CD14-positive monocyte (primary cell): ENCODE measurements around the gene ARNT2. TPM values are rescaled to one million over a fixed set of nuclear protein-coding genes. Genes with fewer than 3 reads are reported as not detected.

Source experiments
- DNase-seq, 3 donors: peaks; one replicate each; pipeline ENCODE4 v3.0.0-alpha.2; 2011 to 2022
- H2AFZ ChIP-seq: 2 replicates; pipeline ENCODE4 v1.6.0; 2012; ENCODE audit warnings: mild to moderate bottlenecking, low read depth, low read length, inconsistent platforms; ENCODE audit not compliant: insufficient read depth, poor library complexity, severe bottlenecking
- H3K27ac ChIP-seq, 2 donors: 1 replicate in 1 of 2; 2 replicates in 1 of 2; pipeline ENCODE4 v1.5.1; 2012 to 2013; ENCODE audit warnings: low read length in 2 of 2, control low read depth in 1 of 2, inconsistent platforms in 1 of 2, low read depth in 1 of 2, mild to moderate bottlenecking in 1 of 2
- H3K27me3 ChIP-seq, 2 donors: one replicate each; pipeline versions ENCODE4 v1.6.0 to v1.6.1; 2011 to 2013; ENCODE audit warnings: low read length in 2 of 2; ENCODE audit not compliant: control insufficient read depth in 2 of 2, insufficient read depth in 2 of 2
- H3K36me3 ChIP-seq, 2 donors: replicated peaks in 1 of 2; 1 replicate in 1 of 2; 2 replicates in 1 of 2; pipeline versions ENCODE4 v1.5.1 to v1.6.1; 2012 to 2013; ENCODE audit warnings: low read length in 2 of 2, control low read depth in 1 of 2, inconsistent platforms in 1 of 2, mild to moderate bottlenecking in 1 of 2; ENCODE audit not compliant: insufficient read depth in 2 of 2, control insufficient read depth in 1 of 2
- H3K4me1 ChIP-seq, 2 donors: 1 replicate in 1 of 2; 2 replicates in 1 of 2; pipeline versions ENCODE4 v1.5.1 to v1.6.1; 2012 to 2013; ENCODE audit warnings: low read length in 2 of 2, control low read depth in 1 of 2, inconsistent platforms in 1 of 2, mild to moderate bottlenecking in 1 of 2, moderate library complexity in 1 of 2; ENCODE audit not compliant: insufficient read depth in 2 of 2, control insufficient read depth in 1 of 2
- H3K4me2 ChIP-seq: replicated peaks from 2 replicates; pipeline ENCODE3; 2012; ENCODE audit warnings: low read length, moderate library complexity, mild to moderate bottlenecking; ENCODE audit not compliant: poor library complexity, severe bottlenecking; ENCODE audit errors: extremely low read depth
- H3K4me3 ChIP-seq, 3 experiments: fragments of 200-600 bp in 1 of 3; sonication (generic) in 1 of 3; replicated peaks in 1 of 3; 1 replicate in 2 of 3; 2 replicates in 1 of 3; pipeline ENCODE4 v1.5.1; 2011 to 2013; ENCODE audit warnings: low read length in 3 of 3, mild to moderate bottlenecking in 3 of 3, control low read depth in 2 of 3, low read depth in 2 of 3, inconsistent platforms in 1 of 3, moderate library complexity in 1 of 3
- H3K79me2 ChIP-seq: 2 replicates; pipeline ENCODE4 v1.6.0; 2012; ENCODE audit warnings: mild to moderate bottlenecking, control low read depth, inconsistent platforms, low read length, moderate library complexity; ENCODE audit not compliant: insufficient read depth
- H3K9ac ChIP-seq: 2 replicates; pipeline ENCODE4 v1.6.0; 2017; ENCODE audit warnings: low read length, mild to moderate bottlenecking; ENCODE audit not compliant: insufficient read depth, poor library complexity, severe bottlenecking
- H3K9me3 ChIP-seq, 2 donors: replicated peaks in 1 of 2; 1 replicate in 1 of 2; 2 replicates in 1 of 2; pipeline versions ENCODE4 v1.5.1 to v1.6.1; 2012 to 2013; ENCODE audit warnings: low read length in 2 of 2, control low read depth in 1 of 2; ENCODE audit not compliant: control insufficient read depth in 1 of 2, insufficient read depth in 1 of 2
- H4K20me1 ChIP-seq: 2 replicates; pipeline ENCODE4 v1.6.0; 2012; ENCODE audit warnings: mild to moderate bottlenecking, low read length, control low read depth, moderate library complexity; ENCODE audit not compliant: insufficient read depth
- H3K27ac Mint-ChIP-seq, 7 donors: one replicate each; pipeline ENCODE4 v1.8.0; 2020; ENCODE audit warnings: mild to moderate bottlenecking in 7 of 7, mixed read lengths in 7 of 7, moderate library complexity in 6 of 7, inconsistent platforms in 2 of 7
- H3K27me3 Mint-ChIP-seq, 3 donors: one replicate each; pipeline ENCODE4 v1.8.0; 2021 to 2022; ENCODE audit warnings: low read depth in 3 of 3, mild to moderate bottlenecking in 3 of 3, mixed read lengths in 3 of 3, moderate library complexity in 3 of 3, inconsistent platforms in 1 of 3
- H3K36me3 Mint-ChIP-seq, 2 donors: one replicate each; pipeline ENCODE4 v1.8.0; 2020; ENCODE audit warnings: mixed read lengths in 2 of 2, inconsistent platforms in 1 of 2, mild to moderate bottlenecking in 1 of 2
- H3K4me1 Mint-ChIP-seq: one replicate; pipeline ENCODE4 v1.8.0; 2020; ENCODE audit warnings: mild to moderate bottlenecking, mixed read lengths
- H3K4me3 Mint-ChIP-seq, 2 donors: one replicate each; pipeline ENCODE4 v1.8.0; 2020; ENCODE audit warnings: mild to moderate bottlenecking in 2 of 2, mixed read lengths in 2 of 2, moderate library complexity in 1 of 2
- H3K9me3 Mint-ChIP-seq, 7 donors: one replicate each; pipeline ENCODE4 v1.8.0; 2020 to 2022; ENCODE audit warnings: mixed read lengths in 7 of 7, mild to moderate bottlenecking in 6 of 7, moderate library complexity in 6 of 7, inconsistent platforms in 2 of 7
- CTCF ChIP-seq: fragments of 200-600 bp; IDR thresholded peaks from one replicate; pipeline ENCODE4 v1.8.0; 2022; ENCODE audit warnings: antibody characterized with exemption, mild to moderate bottlenecking
- WGBS: methylation state at CpG from one replicate; pipeline ENCODE4 v1.1.5; 2013; ENCODE audit warnings: missing lambda C conversion rate; ENCODE audit not compliant: insufficient coverage; 5-methylcytosine and 5-hydroxymethylcytosine counted together
- intact Hi-C, 2 donors: fragments of 100-400 bp; cut with micrococcal nuclease; formaldehyde crosslinking; loops; one replicate each; pipeline versions ENCODE4 v1.15.0 to v1.15.1; 2023
- polyA plus RNA-seq, 3 donors: library from polyadenylated mRNA; depleted of rRNA in 1 of 3; unstranded in 2 of 3; stranded (reverse) in 1 of 3; fragments of 300-500 nt in 2 of 3; fragments of >200 nt in 1 of 3; fragmentation: Illumina TruSeq in 2 of 3; gene quantifications; 1 replicate in 2 of 3; 2 replicates in 1 of 3; pipeline ENCODE4 v1.2.3, GENCODE V29; 2012 to 2021

Gene ARNT2
- polyA plus RNA-seq, 3 donors: not detected

- intact Hi-C loops: no loop called here
- Histone ChIP-seq H3K4me1 (peaks cover 3 to 8% of the 10 kb centered on the region in 2 donors), H3K9me3 (no peaks in the 10 kb centered on the region), H3K79me2 (no peaks in the 10 kb centered on the region), H3K4me2 (no peak overlapping the region), H3K9ac (no peak overlapping the region), H2AFZ (no peak overlapping the region), H4K20me1 (no peaks in the 10 kb centered on the region), H3K4me3 (no peak overlapping the region), H3K27me3 (no peaks in the 10 kb centered on the region), H3K36me3 (no peaks in the 10 kb centered on the region), H3K27ac (no peak overlapping the region)
- Mint-ChIP-seq H3K4me1 (peaks cover 26% of the 10 kb centered on the region), H3K4me3 (no peak overlapping the region), H3K9me3 (peaks cover 3 to 15% (median 5%) of the 10 kb centered on the region in 7 donors), H3K36me3 (no peaks in the 10 kb centered on the region), H3K27me3 (peaks cover 0 to 2% (median 1%) of the 10 kb centered on the region in 3 donors), H3K27ac (no peak overlapping the region)
- WGBS: no CpG with 5 or more reads among the region's 1 CpG
- TF ChIP-seq CTCF: peak; percentile 3
- no peak for DNase-seq
Observed at GRCh38 chr15:80619680-80620079, 215.5 kb downstream of the ARNT2 start.

GRCh38 chr15:80620141-80620540 lies 216.0 kb downstream of the ARNT2 start:
- Mint-ChIP-seq H3K27me3 (peaks cover 0 to 3% (median 1%) of the 10 kb centered on the region in 3 donors), H3K27ac (no peak overlapping the region), H3K4me1 (peaks cover 26% of the 10 kb centered on the region), H3K9me3 (peaks cover 3 to 18% (median 5%) of the 10 kb centered on the region in 7 donors), H3K4me3 (no peak overlapping the region), H3K36me3 (no peaks in the 10 kb centered on the region)
- no peaks in the 10 kb centered on the region for H3K36me3 ChIP-seq
- H3K9ac ChIP-seq: no peak overlapping the region
- peaks cover 3 to 8% of the 10 kb centered on the region in 2 donors for H3K4me1 ChIP-seq
- intact Hi-C loops: no loop called here
- WGBS: 80% methylated on average over 2 of the region's 3 CpGs
- no peak for DNase-seq
- no peaks in the 10 kb centered on the region for H3K9me3 ChIP-seq
- H3K4me3 ChIP-seq: no peak overlapping the region
- H3K4me2 ChIP-seq: no peak overlapping the region
- H3K27me3 ChIP-seq: no peaks in the 10 kb centered on the region
- no peak overlapping the region for H3K27ac ChIP-seq
- no peaks in the 10 kb centered on the region for H3K79me2 ChIP-seq
- no peaks in the 10 kb centered on the region for H4K20me1 ChIP-seq
- H2AFZ ChIP-seq: no peak overlapping the region
- TF ChIP-seq CTCF: no peak
